GM23338 (cell line): ENCODE results near the gene OSBPL6. TPM values are rescaled to one million over a fixed set of nuclear protein-coding genes. Genes with fewer than 3 reads are reported as not detected.

Experiments used
- ATAC-seq: fragments of 200-7000 bp; cut with Tn5 transposase; 3 replicates; pipeline ENCODE4 v1.9.1; 2020
- DNase-seq: peaks from one replicate; pipeline ENCODE4 v3.0.0-alpha.2; 2015; ENCODE audit warnings: low spot score
- H2AFZ ChIP-seq: fragments of 200-600 bp; sonication (generic); 2 replicates; pipeline ENCODE4 v1.8.0; 2016; ENCODE audit warnings: antibody characterized with exemption, mild to moderate bottlenecking, moderate library complexity
- H3F3A ChIP-seq: fragments of 200-600 bp; sonication (generic); replicated peaks from 2 replicates; pipeline ENCODE4 v1.8.0; 2017; ENCODE audit warnings: antibody characterized with exemption, mixed run types, low read depth
- H3K27ac ChIP-seq: fragments of 200-600 bp; sonication (generic); 2 replicates; pipeline ENCODE4 v1.6.1; 2016; ENCODE audit warnings: low read depth
- H3K27me3 ChIP-seq: fragments of 200-600 bp; sonication (generic); 2 replicates; pipeline ENCODE4 v1.8.0; 2016; ENCODE audit warnings: mild to moderate bottlenecking, mixed run types, moderate library complexity; ENCODE audit not compliant: insufficient read depth
- H3K36me3 ChIP-seq: fragments of 200-600 bp; sonication (generic); 2 replicates; pipeline ENCODE4 v1.8.0; 2016; ENCODE audit warnings: mild to moderate bottlenecking; ENCODE audit not compliant: insufficient read depth
- H3K4me1 ChIP-seq: fragments of 200-600 bp; sonication (generic); 2 replicates; pipeline ENCODE4 v1.8.0; 2016; ENCODE audit warnings: mild to moderate bottlenecking, moderate library complexity; ENCODE audit not compliant: insufficient read depth
- H3K4me2 ChIP-seq: fragments of 200-600 bp; sonication (generic); 2 replicates; pipeline ENCODE4 v1.7.1; 2017; ENCODE audit warnings: mixed run types
- H3K4me3 ChIP-seq: fragments of 200-600 bp; sonication (generic); 2 replicates; pipeline ENCODE4 v1.6.1; 2016; ENCODE audit warnings: mixed run types
- H3K79me2 ChIP-seq: fragments of 200-600 bp; sonication (generic); replicated peaks from 2 replicates; pipeline ENCODE4 v1.8.0; 2017; ENCODE audit warnings: mild to moderate bottlenecking; ENCODE audit not compliant: insufficient read depth
- H3K9me2 ChIP-seq: fragments of 200-600 bp; sonication (generic); 2 replicates; pipeline ENCODE4 v1.8.0; 2017; ENCODE audit not compliant: insufficient read depth
- H4K20me1 ChIP-seq: fragments of 200-600 bp; sonication (generic); replicated peaks from 2 replicates; pipeline ENCODE4 v1.8.0; 2017; ENCODE audit warnings: mild to moderate bottlenecking; ENCODE audit not compliant: insufficient read depth
- H3K27ac Mint-ChIP-seq: 2 replicates; pipeline ENCODE4 v1.8.0; 2020; ENCODE audit warnings: inconsistent platforms, mild to moderate bottlenecking, moderate library complexity, mixed read lengths
- H3K27me3 Mint-ChIP-seq: 3 replicates; pipeline ENCODE4 v1.8.0; 2022; ENCODE audit warnings: low read depth, mild to moderate bottlenecking, moderate library complexity, mixed read lengths, inconsistent platforms; ENCODE audit not compliant: insufficient read depth, poor library complexity
- H3K36me3 Mint-ChIP-seq: 3 replicates; pipeline ENCODE4 v1.8.0; 2021; ENCODE audit warnings: low read depth, mild to moderate bottlenecking, inconsistent platforms, moderate library complexity, mixed read lengths
- H3K4me1 Mint-ChIP-seq: 3 replicates; pipeline ENCODE4 v1.8.0; 2020; ENCODE audit warnings: mild to moderate bottlenecking, inconsistent platforms, mixed read lengths
- H3K4me3 Mint-ChIP-seq: 3 replicates; pipeline ENCODE4 v1.8.0; 2021; ENCODE audit warnings: moderate library complexity, mild to moderate bottlenecking, inconsistent platforms, mixed read lengths
- H3K9me3 Mint-ChIP-seq: 3 replicates; pipeline ENCODE4 v1.8.0; 2020; ENCODE audit warnings: moderate library complexity, mild to moderate bottlenecking, inconsistent platforms, mixed read lengths
- CREB1 ChIP-seq: fragments of 250-450 bp; sonication (Bioruptor Pico); IDR thresholded peaks from 2 replicates; pipeline ENCODE4 v1.5.0; 2020; ENCODE audit warnings: low read depth, mild to moderate bottlenecking, moderate library complexity
- EZH2 ChIP-seq: fragments of 200-600 bp; sonication (generic); IDR thresholded peaks from one replicate; pipeline ENCODE4 v1.8.0; 2017; ENCODE audit warnings: antibody characterized with exemption, mild to moderate bottlenecking, low read depth; ENCODE audit not compliant: unreplicated experiment
- JUNB ChIP-seq: IDR thresholded peaks from one replicate; pipeline ENCODE4 v1.6.1; 2016; ENCODE audit warnings: antibody characterized with exemption; ENCODE audit not compliant: unreplicated experiment
- NANOG ChIP-seq: IDR thresholded peaks from 2 replicates; pipeline ENCODE4 v1.6.1; 2016; ENCODE audit warnings: antibody characterized with exemption, borderline replicate concordance
- POLR2AphosphoS5 ChIP-seq: IDR thresholded peaks from 2 replicates; pipeline ENCODE4 v1.6.1; 2016; ENCODE audit warnings: antibody characterized with exemption, low read depth
- STAT1 ChIP-seq: IDR thresholded peaks from one replicate; pipeline ENCODE4 v1.6.1; 2016; ENCODE audit warnings: antibody characterized with exemption; ENCODE audit not compliant: unreplicated experiment
- ZNF114 ChIP-seq: fragments of 250-450 bp; sonication (Bioruptor Pico); IDR thresholded peaks from 2 replicates; pipeline ENCODE4 v1.5.0; 2020; ENCODE audit warnings: mild to moderate bottlenecking, moderate library complexity
- ZNF331 ChIP-seq: fragments of 250-450 bp; sonication (Bioruptor Pico); IDR thresholded peaks from 2 replicates; pipeline ENCODE4 v1.5.0; 2020; ENCODE audit warnings: low read depth, mild to moderate bottlenecking, moderate library complexity
- polyA plus RNA-seq: library from polyadenylated mRNA; unstranded; fragments of >200 nt; fragmentation: Nextera tagmentation; extraction: Ambion mirVana; gene quantifications from 2 replicates; pipeline ENCODE4 v1.2.1, GENCODE V29; 2016
- total RNA-seq: library from RNA; depleted of rRNA; stranded (reverse); fragments of >200 nt; shearing (Covaris generic); gene quantifications from 2 replicates; pipeline ENCODE4 v1.2.3, GENCODE V29; 2014
- TF ChIP-seq, protein P1 (sequence below): IDR thresholded peaks from one replicate; pipeline ENCODE4 v1.6.1; 2018; ENCODE audit warnings: antibody characterized with exemption; ENCODE audit not compliant: unreplicated experiment
- TF ChIP-seq, protein P2 (sequence below), 2 experiments: fragments of 200-600 bp in 1 of 2; sonication (generic) in 1 of 2; conservative IDR thresholded peaks; 2 replicates each; pipeline versions ENCODE4 v1.5.1 to v1.6.1; 2016 to 2017; ENCODE audit warnings: antibody characterized with exemption in 2 of 2, low read depth in 2 of 2, mild to moderate bottlenecking in 2 of 2, moderate library complexity in 1 of 2

The OSBPL6 gene
- total and polyA plus RNA-seq, 2 experiments from 2014 or later: 6.0 to 8.5 TPM

- TF ChIP-seq, protein P1, sequence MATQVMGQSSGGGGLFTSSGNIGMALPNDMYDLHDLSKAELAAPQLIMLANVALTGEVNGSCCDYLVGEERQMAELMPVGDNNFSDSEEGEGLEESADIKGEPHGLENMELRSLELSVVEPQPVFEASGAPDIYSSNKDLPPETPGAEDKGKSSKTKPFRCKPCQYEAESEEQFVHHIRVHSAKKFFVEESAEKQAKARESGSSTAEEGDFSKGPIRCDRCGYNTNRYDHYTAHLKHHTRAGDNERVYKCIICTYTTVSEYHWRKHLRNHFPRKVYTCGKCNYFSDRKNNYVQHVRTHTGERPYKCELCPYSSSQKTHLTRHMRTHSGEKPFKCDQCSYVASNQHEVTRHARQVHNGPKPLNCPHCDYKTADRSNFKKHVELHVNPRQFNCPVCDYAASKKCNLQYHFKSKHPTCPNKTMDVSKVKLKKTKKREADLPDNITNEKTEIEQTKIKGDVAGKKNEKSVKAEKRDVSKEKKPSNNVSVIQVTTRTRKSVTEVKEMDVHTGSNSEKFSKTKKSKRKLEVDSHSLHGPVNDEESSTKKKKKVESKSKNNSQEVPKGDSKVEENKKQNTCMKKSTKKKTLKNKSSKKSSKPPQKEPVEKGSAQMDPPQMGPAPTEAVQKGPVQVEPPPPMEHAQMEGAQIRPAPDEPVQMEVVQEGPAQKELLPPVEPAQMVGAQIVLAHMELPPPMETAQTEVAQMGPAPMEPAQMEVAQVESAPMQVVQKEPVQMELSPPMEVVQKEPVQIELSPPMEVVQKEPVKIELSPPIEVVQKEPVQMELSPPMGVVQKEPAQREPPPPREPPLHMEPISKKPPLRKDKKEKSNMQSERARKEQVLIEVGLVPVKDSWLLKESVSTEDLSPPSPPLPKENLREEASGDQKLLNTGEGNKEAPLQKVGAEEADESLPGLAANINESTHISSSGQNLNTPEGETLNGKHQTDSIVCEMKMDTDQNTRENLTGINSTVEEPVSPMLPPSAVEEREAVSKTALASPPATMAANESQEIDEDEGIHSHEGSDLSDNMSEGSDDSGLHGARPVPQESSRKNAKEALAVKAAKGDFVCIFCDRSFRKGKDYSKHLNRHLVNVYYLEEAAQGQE: no peak
- TF ChIP-seq EZH2: no peak
- no peak for TF ChIP-seq CREB1 (CRISPR knock-in tag)
- TF ChIP-seq JUNB: no peak
- no peak for TF ChIP-seq NANOG
- TF ChIP-seq POLR2AphosphoS5: no peak
- TF ChIP-seq ZNF114 (CRISPR knock-in tag): no peak
- TF ChIP-seq, protein P2, sequence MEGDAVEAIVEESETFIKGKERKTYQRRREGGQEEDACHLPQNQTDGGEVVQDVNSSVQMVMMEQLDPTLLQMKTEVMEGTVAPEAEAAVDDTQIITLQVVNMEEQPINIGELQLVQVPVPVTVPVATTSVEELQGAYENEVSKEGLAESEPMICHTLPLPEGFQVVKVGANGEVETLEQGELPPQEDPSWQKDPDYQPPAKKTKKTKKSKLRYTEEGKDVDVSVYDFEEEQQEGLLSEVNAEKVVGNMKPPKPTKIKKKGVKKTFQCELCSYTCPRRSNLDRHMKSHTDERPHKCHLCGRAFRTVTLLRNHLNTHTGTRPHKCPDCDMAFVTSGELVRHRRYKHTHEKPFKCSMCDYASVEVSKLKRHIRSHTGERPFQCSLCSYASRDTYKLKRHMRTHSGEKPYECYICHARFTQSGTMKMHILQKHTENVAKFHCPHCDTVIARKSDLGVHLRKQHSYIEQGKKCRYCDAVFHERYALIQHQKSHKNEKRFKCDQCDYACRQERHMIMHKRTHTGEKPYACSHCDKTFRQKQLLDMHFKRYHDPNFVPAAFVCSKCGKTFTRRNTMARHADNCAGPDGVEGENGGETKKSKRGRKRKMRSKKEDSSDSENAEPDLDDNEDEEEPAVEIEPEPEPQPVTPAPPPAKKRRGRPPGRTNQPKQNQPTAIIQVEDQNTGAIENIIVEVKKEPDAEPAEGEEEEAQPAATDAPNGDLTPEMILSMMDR (conservative IDR thresholded peaks at IDR 0.05; ENCODE audit: low read depth in 2 of 2): no peak
- no peak for TF ChIP-seq STAT1
These were observed 173.0 kb downstream of the OSBPL6 start (continued) for GRCh38 chr2:178367344-178367743.

DNA sequence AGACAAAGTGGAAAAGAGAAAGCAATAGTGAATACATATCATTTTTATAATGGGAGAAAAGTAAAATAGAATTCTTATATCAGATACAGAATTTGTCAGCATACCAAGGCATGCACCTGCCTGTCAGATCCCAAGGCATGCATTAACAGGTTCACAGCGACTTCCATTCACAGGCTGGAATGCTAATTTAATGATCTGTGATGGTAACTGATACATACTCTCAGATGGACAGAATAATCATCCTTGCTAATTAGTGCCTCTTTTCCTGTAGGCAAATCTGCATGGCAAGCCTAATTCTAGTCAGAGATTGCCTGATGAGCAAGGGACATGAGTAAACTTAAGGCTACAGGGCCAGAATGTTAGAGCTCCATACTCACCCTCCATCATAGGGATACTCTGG lies 180.6 kb downstream of the OSBPL6 start:
- TF ChIP-seq POLR2AphosphoS5 (no peak), NANOG (no peak), STAT1 (no peak)
- Mint-ChIP-seq H3K27me3 (peaks cover 5% of the 10 kb centered on the region), H3K4me3 (no peak overlapping the region), H3K36me3 (no peaks in the 10 kb centered on the region), H3K4me1 (peaks cover 2% of the 10 kb centered on the region; the same call in 1 of the 3 replicates), H3K9me3 (no peaks in the 10 kb centered on the region), H3K27ac (no peak overlapping the region)
- Histone ChIP-seq H3K27me3 (no peaks in the 10 kb centered on the region), H3K27ac (no peak overlapping the region), H4K20me1 (no peaks in the 10 kb centered on the region), H2AFZ (no peak overlapping the region), H3K79me2 (no peaks in the 10 kb centered on the region), H3K4me1 (no peaks in the 10 kb centered on the region), H3K4me3 (no peak overlapping the region), H3K36me3 (no peaks in the 10 kb centered on the region), H3F3A (no peaks in the 10 kb centered on the region), H3K4me2 (no peak overlapping the region), H3K9me2 (no peaks in the 10 kb centered on the region)
- ATAC-seq: no peak
- no peak for DNase-seq

DNA sequence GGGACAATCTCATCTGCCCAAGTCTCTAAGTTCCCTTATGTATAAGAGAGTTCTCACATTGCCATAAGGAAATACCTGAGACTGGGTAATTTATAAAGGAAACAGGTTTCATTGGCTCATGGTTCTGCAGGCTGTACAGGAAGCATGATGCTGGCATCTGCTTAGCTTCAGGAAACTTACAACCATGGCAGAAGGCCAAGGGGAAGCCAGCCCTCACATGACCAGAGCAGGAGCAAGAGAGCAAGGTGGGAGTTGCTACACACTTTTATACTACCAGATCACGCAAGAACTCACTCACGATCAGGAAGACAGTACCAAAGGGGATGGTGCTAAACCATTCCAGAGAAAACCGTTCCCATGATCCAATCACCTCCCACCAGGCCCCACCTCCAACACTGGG lies 182.7 kb downstream of the OSBPL6 start:
- H3K4me1 Mint-ChIP-seq: peaks cover 3% of the 10 kb centered on the region; the same call in 1 of the 3 replicates
- H3K27ac Mint-ChIP-seq: no peak overlapping the region
- H3K27me3 Mint-ChIP-seq: peaks cover 5% of the 10 kb centered on the region

More for the DNA sequence above, 182.7 kb downstream of the OSBPL6 start:
- Histone ChIP-seq H3F3A (no peaks in the 10 kb centered on the region), H3K79me2 (no peaks in the 10 kb centered on the region), H3K36me3 (no peaks in the 10 kb centered on the region), H4K20me1 (no peaks in the 10 kb centered on the region), H3K4me3 (no peak overlapping the region), H3K27me3 (no peaks in the 10 kb centered on the region), H2AFZ (no peak overlapping the region), H3K4me2 (no peak overlapping the region), H3K4me1 (no peaks in the 10 kb centered on the region), H3K27ac (no peak overlapping the region), H3K9me2 (no peaks in the 10 kb centered on the region)
- Mint-ChIP-seq H3K9me3 (no peaks in the 10 kb centered on the region), H3K36me3 (no peaks in the 10 kb centered on the region), H3K4me3 (no peak overlapping the region)
- ATAC-seq: no peak
- TF ChIP-seq STAT1 (no peak), CREB1 (CRISPR knock-in tag) (no peak), ZNF331 (CRISPR knock-in tag) (no peak)
- TF ChIP-seq, protein P1: no peak
- DNase-seq: no peak
